DND-41 (cell line): ENCODE data around the gene EIPR1.

Source experiments
- ATAC-seq: fragments of 200-7000 bp; cut with Tn5 transposase; 3 replicates; pipeline ENCODE4 v1.9.1; 2021; ENCODE audit warnings: low read depth; ENCODE audit not compliant: insufficient read depth
- DNase-seq: peaks from one replicate; pipeline ENCODE4 v3.0.0-alpha.2; 2020
- H2AFZ ChIP-seq: 2 replicates; pipeline ENCODE4 v1.6.0; 2012; ENCODE audit warnings: low read depth, low read length
- H3K27ac ChIP-seq: 2 replicates; pipeline ENCODE4 v1.5.1; 2012; ENCODE audit warnings: low read length, inconsistent platforms
- H3K27me3 ChIP-seq: fragments of 200-600 bp; sonication (generic); 2 replicates; pipeline ENCODE4 v1.6.0; 2012; ENCODE audit warnings: low read length, mild to moderate bottlenecking, inconsistent platforms; ENCODE audit not compliant: insufficient read depth, poor library complexity
- H3K36me3 ChIP-seq: 2 replicates; pipeline ENCODE4 v1.5.1; 2012; ENCODE audit warnings: low read length, inconsistent platforms; ENCODE audit not compliant: insufficient read depth
- H3K4me1 ChIP-seq: 2 replicates; pipeline ENCODE4 v1.5.1; 2012; ENCODE audit warnings: mild to moderate bottlenecking, low read length; ENCODE audit not compliant: insufficient read depth
- H3K4me2 ChIP-seq: 2 replicates; pipeline ENCODE4 v1.6.0; 2012; ENCODE audit warnings: mild to moderate bottlenecking, moderate library complexity, low read length, inconsistent platforms; ENCODE audit not compliant: insufficient read depth
- H3K4me3 ChIP-seq, 2 experiments: fragments of 200-600 bp in 1 of 2; shearing (Covaris generic) in 1 of 2; 2 replicates each; pipeline ENCODE4 v1.5.1; 2012 to 2016; ENCODE audit warnings: inconsistent platforms in 2 of 2, low read length in 2 of 2, mild to moderate bottlenecking in 2 of 2, low read depth in 1 of 2, moderate library complexity in 1 of 2
- H3K79me2 ChIP-seq: 2 replicates; pipeline ENCODE4 v1.6.0; 2012; ENCODE audit warnings: low read length, inconsistent platforms; ENCODE audit not compliant: insufficient read depth
- H3K9ac ChIP-seq: 2 replicates; pipeline ENCODE4 v1.6.0; 2012; ENCODE audit warnings: low read depth, mild to moderate bottlenecking, inconsistent platforms, low read length, moderate library complexity
- H3K9me3 ChIP-seq: 2 replicates; pipeline ENCODE4 v1.5.1; 2012; ENCODE audit warnings: low read length, moderate library complexity, mild to moderate bottlenecking, inconsistent platforms; ENCODE audit not compliant: insufficient read depth, severe bottlenecking
- H4K20me1 ChIP-seq: 2 replicates; pipeline ENCODE4 v1.6.0; 2012; ENCODE audit warnings: low read length; ENCODE audit not compliant: insufficient read depth
- EZH2 ChIP-seq: IDR thresholded peaks from 3 replicates; pipeline ENCODE4 v1.6.1; 2012; ENCODE audit warnings: borderline replicate concordance, low read depth, mild to moderate bottlenecking, moderate library complexity, low read length, inconsistent platforms; ENCODE audit not compliant: severe bottlenecking
- TF ChIP-seq, protein P1 (sequence below): IDR thresholded peaks from 2 replicates; pipeline ENCODE4 v1.5.1; 2012; ENCODE audit warnings: borderline replicate concordance, low read length, moderate library complexity, mild to moderate bottlenecking; ENCODE audit not compliant: poor library complexity, severe bottlenecking; ENCODE audit errors: extremely low read depth

The EIPR1 gene

DNA sequence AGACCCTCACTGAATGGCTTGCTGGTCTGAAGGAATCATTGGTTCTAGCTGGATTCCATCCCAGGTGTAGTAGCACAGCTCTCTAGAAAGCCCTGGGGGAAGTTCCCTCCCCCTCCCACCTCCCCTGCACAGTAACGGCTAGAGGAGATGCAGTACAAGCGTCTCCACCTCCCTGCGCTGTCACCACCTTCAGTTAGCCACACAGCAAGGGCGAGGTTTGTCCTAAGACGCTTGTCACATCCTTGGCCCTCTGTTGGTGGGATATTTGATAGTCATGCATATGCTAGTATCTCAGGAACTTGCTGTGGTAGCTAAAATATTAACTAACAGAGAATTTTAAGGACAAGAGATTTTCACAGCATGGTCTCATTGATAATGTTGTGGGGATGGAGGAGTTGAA is 21.2 kb upstream of the EIPR1 start:
- Histone ChIP-seq H3K4me1 (no peaks in the 10 kb centered on the region), H3K9ac (no peak overlapping the region), H3K4me2 (no peak overlapping the region), H3K36me3 (peaks cover 68% of the 10 kb centered on the region), H3K27ac (no peak overlapping the region), H3K27me3 (no peaks in the 10 kb centered on the region), H3K4me3 (no peak overlapping the region), H2AFZ (no peak overlapping the region), H3K79me2 (peaks cover 10% of the 10 kb centered on the region), H3K9me3 (peaks cover 27% of the 10 kb centered on the region), H4K20me1 (0 out of 2 replicates have a peak, but pooled peaks cover 5% of the 10 kb centered on the region)
- ATAC-seq (no peak), DNase-seq (no peak)
- no peak for TF ChIP-seq EZH2

DNA sequence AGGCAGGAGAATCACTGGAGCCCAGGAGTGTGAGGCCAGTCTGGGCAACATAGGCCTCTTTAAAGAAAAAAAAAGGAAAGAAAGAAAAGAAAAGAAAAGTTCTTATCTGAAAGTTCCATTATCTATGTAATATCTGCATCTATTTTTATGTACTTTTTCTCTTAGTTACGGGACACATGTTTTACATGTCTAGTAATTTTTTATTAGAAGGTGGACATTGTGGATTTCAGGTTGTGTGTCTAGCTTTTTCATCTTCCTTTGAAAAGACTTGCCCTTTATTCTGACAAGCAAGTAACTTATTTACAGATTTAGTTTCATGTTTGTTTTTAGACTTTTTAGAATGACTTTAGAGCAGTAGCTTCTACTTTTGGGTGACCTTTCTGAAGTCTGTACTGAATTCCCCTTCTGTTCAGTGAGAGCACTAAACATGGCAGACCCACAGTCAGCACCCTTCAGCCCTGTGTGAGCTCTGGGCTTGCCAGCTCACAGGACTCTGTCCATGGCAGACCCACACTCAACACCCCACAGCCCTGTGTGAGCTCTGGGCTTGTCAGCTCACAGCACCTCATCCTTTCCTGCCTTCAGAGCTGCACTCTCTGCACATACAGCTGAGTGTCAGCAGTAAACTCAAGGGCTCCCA is 19.4 kb upstream of the EIPR1 start:
- Histone ChIP-seq H3K4me3 (no peak overlapping the region), H4K20me1 (0 out of 2 replicates have a peak, but pooled peaks cover 5% of the 10 kb centered on the region), H3K36me3 (peaks cover 71% of the 10 kb centered on the region), H3K4me2 (no peak overlapping the region), H3K4me1 (no peaks in the 10 kb centered on the region), H3K27ac (no peak overlapping the region), H3K27me3 (no peaks in the 10 kb centered on the region), H2AFZ (no peak overlapping the region), H3K9me3 (peaks cover 29% of the 10 kb centered on the region), H3K79me2 (peaks cover 10% of the 10 kb centered on the region), H3K9ac (no peak overlapping the region)
- TF ChIP-seq, protein P1, sequence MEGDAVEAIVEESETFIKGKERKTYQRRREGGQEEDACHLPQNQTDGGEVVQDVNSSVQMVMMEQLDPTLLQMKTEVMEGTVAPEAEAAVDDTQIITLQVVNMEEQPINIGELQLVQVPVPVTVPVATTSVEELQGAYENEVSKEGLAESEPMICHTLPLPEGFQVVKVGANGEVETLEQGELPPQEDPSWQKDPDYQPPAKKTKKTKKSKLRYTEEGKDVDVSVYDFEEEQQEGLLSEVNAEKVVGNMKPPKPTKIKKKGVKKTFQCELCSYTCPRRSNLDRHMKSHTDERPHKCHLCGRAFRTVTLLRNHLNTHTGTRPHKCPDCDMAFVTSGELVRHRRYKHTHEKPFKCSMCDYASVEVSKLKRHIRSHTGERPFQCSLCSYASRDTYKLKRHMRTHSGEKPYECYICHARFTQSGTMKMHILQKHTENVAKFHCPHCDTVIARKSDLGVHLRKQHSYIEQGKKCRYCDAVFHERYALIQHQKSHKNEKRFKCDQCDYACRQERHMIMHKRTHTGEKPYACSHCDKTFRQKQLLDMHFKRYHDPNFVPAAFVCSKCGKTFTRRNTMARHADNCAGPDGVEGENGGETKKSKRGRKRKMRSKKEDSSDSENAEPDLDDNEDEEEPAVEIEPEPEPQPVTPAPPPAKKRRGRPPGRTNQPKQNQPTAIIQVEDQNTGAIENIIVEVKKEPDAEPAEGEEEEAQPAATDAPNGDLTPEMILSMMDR, result no peak
- no peak for TF ChIP-seq EZH2
- ATAC-seq, result no peak
- DNase-seq, result no peak

DNA sequence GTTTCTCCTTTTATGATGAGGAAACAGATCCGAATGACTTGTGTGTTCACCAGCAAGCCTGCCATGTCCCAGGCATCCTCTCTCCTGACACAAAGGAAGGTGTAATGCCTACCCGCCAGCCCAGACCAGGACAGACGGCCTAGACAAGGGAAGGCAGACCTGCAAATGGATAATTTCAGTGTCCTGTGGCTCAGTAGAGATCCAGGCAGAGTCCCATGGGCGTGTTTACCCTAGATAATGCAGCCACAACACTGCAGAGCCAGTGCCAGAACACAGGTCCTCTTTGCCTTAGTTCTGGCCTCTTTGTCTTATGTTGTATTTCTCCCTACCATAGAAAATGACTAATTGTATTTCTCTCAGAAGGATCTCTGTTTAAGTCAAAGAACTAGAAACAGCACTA is 14.6 kb upstream of the EIPR1 start:
- peaks cover 2% of the 10 kb centered on the region for H3K79me2 ChIP-seq
- H4K20me1 ChIP-seq, result no peaks in the 10 kb centered on the region
- no peak for ATAC-seq

DNA sequence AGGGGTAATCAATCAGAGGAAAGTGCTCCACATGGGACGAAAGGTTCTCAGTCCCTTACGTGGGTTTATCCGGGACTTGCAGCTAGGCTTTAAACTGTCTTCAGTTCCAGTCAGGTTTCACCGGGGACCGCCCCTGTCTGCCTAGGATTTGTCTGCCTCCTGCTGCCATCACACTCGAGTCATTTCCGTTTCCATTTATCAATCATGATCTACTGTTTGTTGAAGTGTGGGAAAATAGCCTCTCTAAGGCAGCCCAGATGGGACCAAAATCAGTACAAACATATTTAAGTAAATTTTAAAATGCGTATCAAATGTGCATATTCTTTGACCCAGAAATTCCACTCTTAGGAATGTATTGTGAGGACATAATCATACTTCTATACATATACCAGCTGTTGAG is 12.4 kb upstream of the EIPR1 start:
- no peak overlapping the region for H2AFZ ChIP-seq
- DNase-seq (no peak), ATAC-seq (no peak)
- H3K4me2 ChIP-seq, result no peak overlapping the region
- peaks cover 11% of the 10 kb centered on the region for H3K9me3 ChIP-seq
- H3K27ac ChIP-seq, result no peak overlapping the region
- H3K79me2 ChIP-seq, result peaks cover 6% of the 10 kb centered on the region; the same call in 1 of the 2 replicates
- H3K36me3 ChIP-seq, result peaks cover 70% of the 10 kb centered on the region
- TF ChIP-seq, protein P1, result no peak
- no peak for TF ChIP-seq EZH2
- H4K20me1 ChIP-seq, result no peaks in the 10 kb centered on the region
- no peak overlapping the region for H3K4me3 ChIP-seq
- H3K9ac ChIP-seq, result no peak overlapping the region
- H3K27me3 ChIP-seq, result no peaks in the 10 kb centered on the region
- no peaks in the 10 kb centered on the region for H3K4me1 ChIP-seq

More for the DNA sequence above, 14.6 kb upstream of the EIPR1 start:
- no peak overlapping the region for H3K4me2 ChIP-seq
- peaks cover 82% of the 10 kb centered on the region for H3K36me3 ChIP-seq
- no peak overlapping the region for H2AFZ ChIP-seq
- TF ChIP-seq, protein P1, result no peak
- no peak for TF ChIP-seq EZH2
- H3K9ac ChIP-seq, result no peak overlapping the region
- H3K9me3 ChIP-seq, result peaks cover 28% of the 10 kb centered on the region
- H3K27me3 ChIP-seq, result no peaks in the 10 kb centered on the region
- no peak for DNase-seq
- no peaks in the 10 kb centered on the region for H3K4me1 ChIP-seq
- no peak overlapping the region for H3K4me3 ChIP-seq
- no peak overlapping the region for H3K27ac ChIP-seq
